Peyer's patch (tissue), 4 donors: ENCODE data around the gene PAX8.

Experiments
- POLR2A ChIP-seq, 2 donors: fragments of 450-650 bp; IDR thresholded peaks; one replicate each; pipeline ENCODE4 v1.5.1; 2017; ENCODE audit warnings: antibody characterized with exemption in 2 of 2, mild to moderate bottlenecking in 2 of 2, moderate library complexity in 2 of 2
- TF ChIP-seq, protein P1 (sequence below), 6 experiments: fragments of 450-650 bp in 4 of 6; fragments of 200-600 bp in 2 of 6; sonication (generic) in 1 of 6; IDR thresholded peaks; one replicate each; pipeline ENCODE4 v1.5.1; 2017 to 2019; ENCODE audit warnings: antibody characterized with exemption in 6 of 6, mild to moderate bottlenecking in 3 of 6, moderate library complexity in 1 of 6

DNA sequence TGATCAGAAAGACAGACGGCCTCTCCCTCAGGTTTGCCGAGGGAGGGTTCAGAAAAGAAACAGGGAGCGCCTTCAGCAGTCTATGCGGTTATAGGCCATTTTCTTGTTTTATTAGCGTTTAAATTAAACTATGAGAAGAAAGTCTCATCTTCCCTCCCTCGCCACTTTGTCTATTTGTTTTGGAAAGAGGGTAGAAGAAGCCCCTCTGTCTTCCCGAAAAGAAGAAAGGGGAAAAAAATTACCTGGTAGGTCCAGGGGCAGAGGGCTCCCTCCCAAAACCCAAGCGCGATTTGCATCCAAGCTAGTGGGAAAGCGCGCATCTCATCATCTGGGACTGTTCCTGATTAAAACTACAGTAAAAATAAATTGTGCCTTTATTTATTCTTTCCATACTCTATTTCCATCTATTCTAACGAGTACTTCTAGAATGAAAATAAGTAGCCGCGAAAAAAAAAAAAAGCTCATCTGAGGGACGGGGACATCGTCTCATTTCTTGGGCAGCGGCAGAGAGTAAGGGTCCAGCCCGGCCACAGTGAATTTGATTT is 2.4 kb downstream of the PAX8 start:
- TF ChIP-seq, protein P1, sequence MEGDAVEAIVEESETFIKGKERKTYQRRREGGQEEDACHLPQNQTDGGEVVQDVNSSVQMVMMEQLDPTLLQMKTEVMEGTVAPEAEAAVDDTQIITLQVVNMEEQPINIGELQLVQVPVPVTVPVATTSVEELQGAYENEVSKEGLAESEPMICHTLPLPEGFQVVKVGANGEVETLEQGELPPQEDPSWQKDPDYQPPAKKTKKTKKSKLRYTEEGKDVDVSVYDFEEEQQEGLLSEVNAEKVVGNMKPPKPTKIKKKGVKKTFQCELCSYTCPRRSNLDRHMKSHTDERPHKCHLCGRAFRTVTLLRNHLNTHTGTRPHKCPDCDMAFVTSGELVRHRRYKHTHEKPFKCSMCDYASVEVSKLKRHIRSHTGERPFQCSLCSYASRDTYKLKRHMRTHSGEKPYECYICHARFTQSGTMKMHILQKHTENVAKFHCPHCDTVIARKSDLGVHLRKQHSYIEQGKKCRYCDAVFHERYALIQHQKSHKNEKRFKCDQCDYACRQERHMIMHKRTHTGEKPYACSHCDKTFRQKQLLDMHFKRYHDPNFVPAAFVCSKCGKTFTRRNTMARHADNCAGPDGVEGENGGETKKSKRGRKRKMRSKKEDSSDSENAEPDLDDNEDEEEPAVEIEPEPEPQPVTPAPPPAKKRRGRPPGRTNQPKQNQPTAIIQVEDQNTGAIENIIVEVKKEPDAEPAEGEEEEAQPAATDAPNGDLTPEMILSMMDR (IDR thresholded peaks at IDR 0.05): no peak
- no peak for TF ChIP-seq POLR2A (IDR thresholded peaks at IDR 0.05)
